ENCODE results near the gene ZNF227.

The ZNF227 gene

GRCh38 chr19:44260343-44260681, 48.0 kb downstream of the ZNF227 start:
- Histone ChIP-seq H3K27ac (ENCODE audit: low read depth, low read length) (no peak overlapping the region), H3K9ac (ENCODE audit: low read length in 5 of 5) (no peak overlapping the region), H3K4me3 (ENCODE audit: low read depth in 1 of 5, low read length in 5 of 5) (peak overlapping the region in 4 of 5 donors; percentile 31 to 67 (median 48)), H3K9me3 (ENCODE audit: control insufficient read depth in 5 of 5, low read length in 5 of 5) (peaks cover 28 to 81% (median 74%) of the 10 kb centered on the region in 5 donors), H3K4me1 (ENCODE audit: control insufficient read depth in 5 of 5, insufficient read depth in 5 of 5, low read length in 5 of 5) (no peaks in the 10 kb centered on the region), H3K36me3 (ENCODE audit: control insufficient read depth in 5 of 5, insufficient read depth in 5 of 5, low read length in 5 of 5) (no peaks in the 10 kb centered on the region), H3K27me3 (ENCODE audit: control insufficient read depth in 5 of 5, insufficient read depth in 4 of 5, low read length in 5 of 5) (no peaks in the 10 kb centered on the region)

- Histone ChIP-seq H3K9me3 (ENCODE audit: control insufficient read depth in 5 of 5, low read length in 5 of 5) (peaks cover 26 to 78% (median 73%) of the 10 kb centered on the region in 5 donors), H3K9ac (ENCODE audit: low read length in 5 of 5) (no peak overlapping the region), H3K4me3 (ENCODE audit: low read depth in 1 of 5, low read length in 5 of 5) (peak overlapping the region in 4 of 5 donors; percentile 31 to 67 (median 48)), H3K27ac (ENCODE audit: low read depth, low read length) (no peak overlapping the region), H3K27me3 (ENCODE audit: control insufficient read depth in 5 of 5, insufficient read depth in 4 of 5, low read length in 5 of 5) (no peaks in the 10 kb centered on the region), H3K36me3 (ENCODE audit: control insufficient read depth in 5 of 5, insufficient read depth in 5 of 5, low read length in 5 of 5) (peaks cover 0 to 2% (median 0%) of the 10 kb centered on the region in 5 donors), H3K4me1 (ENCODE audit: control insufficient read depth in 5 of 5, insufficient read depth in 5 of 5, low read length in 5 of 5) (no peaks in the 10 kb centered on the region)
These were observed 48.5 kb downstream of the ZNF227 start for GRCh38 chr19:44260695-44261446.

GRCh38 chr19:44277331-44277730, 65.0 kb downstream of the ZNF227 start:
- peaks cover 0 to 27% (median 12%) of the 10 kb centered on the region in 5 donors for H3K36me3 ChIP-seq (ENCODE audit: control insufficient read depth in 5 of 5, insufficient read depth in 5 of 5, low read length in 5 of 5)
- H3K27ac ChIP-seq (ENCODE audit: low read depth, low read length), result no peak overlapping the region
- H3K4me3 ChIP-seq (ENCODE audit: low read depth in 1 of 5, low read length in 5 of 5), result peak overlapping the region in 1 of 5 donors; percentile 24
- H3K4me1 ChIP-seq (ENCODE audit: control insufficient read depth in 5 of 5, insufficient read depth in 5 of 5, low read length in 5 of 5), result peaks cover 0 to 3% (median 0%) of the 10 kb centered on the region in 5 donors
- H3K9ac ChIP-seq (ENCODE audit: low read length in 5 of 5), result no peak overlapping the region
- H3K9me3 ChIP-seq (ENCODE audit: control insufficient read depth in 5 of 5, low read length in 5 of 5), result peaks cover 27 to 88% (median 72%) of the 10 kb centered on the region in 5 donors
- H3K27me3 ChIP-seq (ENCODE audit: control insufficient read depth in 5 of 5, insufficient read depth in 4 of 5, low read length in 5 of 5), result no peaks in the 10 kb centered on the region

GRCh38 chr19:44278181-44278690, 65.9 kb downstream of the ZNF227 start:
- Histone ChIP-seq H3K27ac (ENCODE audit: low read depth, low read length) (no peak overlapping the region), H3K4me1 (ENCODE audit: control insufficient read depth in 5 of 5, insufficient read depth in 5 of 5, low read length in 5 of 5) (peaks cover 0 to 3% (median 0%) of the 10 kb centered on the region in 5 donors), H3K36me3 (ENCODE audit: control insufficient read depth in 5 of 5, insufficient read depth in 5 of 5, low read length in 5 of 5) (peaks cover 0 to 22% (median 12%) of the 10 kb centered on the region in 5 donors), H3K4me3 (ENCODE audit: low read depth in 1 of 5, low read length in 5 of 5) (peak overlapping the region in 2 of 5 donors; percentile 7 to 31), H3K9me3 (ENCODE audit: control insufficient read depth in 5 of 5, low read length in 5 of 5) (peaks cover 35 to 92% (median 75%) of the 10 kb centered on the region in 5 donors), H3K9ac (ENCODE audit: low read length in 5 of 5) (no peak overlapping the region), H3K27me3 (ENCODE audit: control insufficient read depth in 5 of 5, insufficient read depth in 4 of 5, low read length in 5 of 5) (no peaks in the 10 kb centered on the region)

- Histone ChIP-seq H3K4me3 (ENCODE audit: low read depth in 1 of 5, low read length in 5 of 5) (peak overlapping the region; percentile 5 to 48 (median 16)), H3K9me3 (ENCODE audit: control insufficient read depth in 5 of 5, low read length in 5 of 5) (peaks cover 25 to 93% (median 75%) of the 10 kb centered on the region in 5 donors), H3K27me3 (ENCODE audit: control insufficient read depth in 5 of 5, insufficient read depth in 4 of 5, low read length in 5 of 5) (no peaks in the 10 kb centered on the region), H3K36me3 (ENCODE audit: control insufficient read depth in 5 of 5, insufficient read depth in 5 of 5, low read length in 5 of 5) (peaks cover 0 to 5% (median 0%) of the 10 kb centered on the region in 5 donors), H3K9ac (ENCODE audit: low read length in 5 of 5) (no peak overlapping the region), H3K27ac (ENCODE audit: low read depth, low read length) (no peak overlapping the region), H3K4me1 (ENCODE audit: control insufficient read depth in 5 of 5, insufficient read depth in 5 of 5, low read length in 5 of 5) (no peaks in the 10 kb centered on the region)
These were observed 68.6 kb downstream of the ZNF227 start for GRCh38 chr19:44280916-44281315.

- Histone ChIP-seq H3K9me3 (ENCODE audit: control insufficient read depth in 5 of 5, low read length in 5 of 5) (peaks cover 36 to 96% (median 78%) of the 10 kb centered on the region in 5 donors), H3K4me1 (ENCODE audit: control insufficient read depth in 5 of 5, insufficient read depth in 5 of 5, low read length in 5 of 5) (no peaks in the 10 kb centered on the region), H3K4me3 (ENCODE audit: low read depth in 1 of 5, low read length in 5 of 5) (peak overlapping the region in 4 of 5 donors; percentile 3 to 43 (median 20)), H3K27me3 (ENCODE audit: control insufficient read depth in 5 of 5, insufficient read depth in 4 of 5, low read length in 5 of 5) (no peaks in the 10 kb centered on the region), H3K9ac (ENCODE audit: low read length in 5 of 5) (no peak overlapping the region), H3K36me3 (ENCODE audit: control insufficient read depth in 5 of 5, insufficient read depth in 5 of 5, low read length in 5 of 5) (peaks cover 10 to 16% (median 10%) of the 10 kb centered on the region in 5 donors), H3K27ac (ENCODE audit: low read depth, low read length) (no peak overlapping the region)
These were observed 70.5 kb downstream of the ZNF227 start for GRCh38 chr19:44282846-44283245.

- no peak overlapping the region for H3K27ac ChIP-seq (ENCODE audit: low read depth, low read length)
- H3K9me3 ChIP-seq (ENCODE audit: control insufficient read depth in 5 of 5, low read length in 5 of 5), result peaks cover 49 to 96% (median 83%) of the 10 kb centered on the region in 5 donors
- no peaks in the 10 kb centered on the region for H3K4me1 ChIP-seq (ENCODE audit: control insufficient read depth in 5 of 5, insufficient read depth in 5 of 5, low read length in 5 of 5)
- no peaks in the 10 kb centered on the region for H3K27me3 ChIP-seq (ENCODE audit: control insufficient read depth in 5 of 5, insufficient read depth in 4 of 5, low read length in 5 of 5)
- peak overlapping the region in 2 of 5 donors; percentile 3 to 19 for H3K4me3 ChIP-seq (ENCODE audit: low read depth in 1 of 5, low read length in 5 of 5)
- no peak overlapping the region for H3K9ac ChIP-seq (ENCODE audit: low read length in 5 of 5)
- peaks cover 30 to 34% (median 31%) of the 10 kb centered on the region in 5 donors for H3K36me3 ChIP-seq (ENCODE audit: control insufficient read depth in 5 of 5, insufficient read depth in 5 of 5, low read length in 5 of 5)
These were observed 72.6 kb downstream of the ZNF227 start for GRCh38 chr19:44284968-44285367.
